ENCODE data around the gene FBXL7. TPM values are rescaled to one million over a fixed set of nuclear protein-coding genes. Genes with fewer than 3 reads are reported as not detected.

FBXL7 gene
- total and polyA plus RNA-seq, 2 donors (not counting 3 experiments of a cell fraction or from before 2014, with no cell fraction given): 23.5 to 32.2 TPM

GRCh38 chr5:15637345-15637744 is 137.4 kb downstream of the FBXL7 start:
- H3K9me1 ChIP-seq (replicated peaks; ENCODE audit: control insufficient read depth, extremely low read depth, insufficient read depth, low read length): peaks cover 2% of the 10 kb centered on the region
- no TSS peak for BruUV-seq (replicated peaks)
- no peak overlapping the region for H3K27ac ChIP-seq (ENCODE audit: insufficient read depth, low read depth, low read length)
- TF ChIP-seq POLR2AphosphoS5 (IDR thresholded peaks at IDR 0.05; ENCODE audit: insufficient read depth, low read depth, low read length) (no peak), FOS (IDR thresholded peaks at IDR 0.05; ENCODE audit: borderline replicate concordance, insufficient read depth, low read length) (no peak), EZH2 (IDR thresholded peaks at IDR 0.05; ENCODE audit: borderline replicate concordance, low read depth, low read length, severe bottlenecking) (no peak), CTCF (IDR thresholded peaks at IDR 0.05; ENCODE audit: extremely low read depth in 1 of 2, insufficient read depth in 1 of 2, low read depth in 1 of 2, low read length in 2 of 2) (no peak), MYC (IDR thresholded peaks at IDR 0.05; ENCODE audit: low read depth, low read length) (no peak), JUN (IDR thresholded peaks at IDR 0.05; ENCODE audit: borderline replicate concordance, insufficient read depth, insufficient read length, low read depth) (no peak), GATA2 (IDR thresholded peaks at IDR 0.05; ENCODE audit: insufficient read depth, insufficient read length, low read depth, low read length) (no peak), POLR2A (IDR thresholded peaks at IDR 0.05; ENCODE audit: low read depth, low read length) (no peak), MAX (IDR thresholded peaks at IDR 0.05; ENCODE audit: insufficient read depth, insufficient read length) (no peak)
- H3K4me2 ChIP-seq (ENCODE audit: insufficient read depth, low read length): no peak overlapping the region
- DNase-seq (ENCODE audit: low read depth, low spot score): no peak
- ChIA-PET POLR2A (no interaction called here), CTCF (no interaction called here)
- no peaks in the 10 kb centered on the region for H3K27me3 ChIP-seq (ENCODE audit: control insufficient read depth in 2 of 2, insufficient read depth in 2 of 2, low read length in 2 of 2)
- FAIRE-seq: no peak
- H4K20me1 ChIP-seq (replicated peaks; ENCODE audit: control insufficient read depth, extremely low read depth, insufficient read depth, low read length): peaks cover 2% of the 10 kb centered on the region
- intact Hi-C loops (cut with micrococcal nuclease): no loop called here
- H3K36me3 ChIP-seq (ENCODE audit: control insufficient read depth in 2 of 2, extremely low read depth in 1 of 2, insufficient read depth in 2 of 2, low read length in 2 of 2): no peaks in the 10 kb centered on the region
- no peak overlapping the region for H3K9ac ChIP-seq (replicated peaks; ENCODE audit: extremely low read depth, insufficient read depth, low read length)
- dilution Hi-C loops (cut with MboI; ENCODE audit: extremely low pct_ligation_motif_present, low sequenced_read_pairs): no loop called here
- no peaks in the 10 kb centered on the region for H3K4me1 ChIP-seq (ENCODE audit: control insufficient read depth, extremely low read depth, insufficient read depth, low read length)
- no peak overlapping the region for H2AFZ ChIP-seq (ENCODE audit: low read depth, low read length)
- peaks cover 6% of the 10 kb centered on the region for H3K79me2 ChIP-seq (ENCODE audit: control insufficient read depth, insufficient read depth, low read length)
- H3K9me3 ChIP-seq (replicated peaks; ENCODE audit: control insufficient read depth, insufficient read depth, low read length): no peaks in the 10 kb centered on the region
- H3K4me3 ChIP-seq (replicated peaks in 1 of 3; ENCODE audit: insufficient read depth in 1 of 3, low read depth in 1 of 3, low read length in 3 of 3): no peak overlapping the region

Data from endothelial cell of umbilical vein (primary cell).